ENCODE data around the gene NR3C2.

The NR3C2 gene

DNA sequence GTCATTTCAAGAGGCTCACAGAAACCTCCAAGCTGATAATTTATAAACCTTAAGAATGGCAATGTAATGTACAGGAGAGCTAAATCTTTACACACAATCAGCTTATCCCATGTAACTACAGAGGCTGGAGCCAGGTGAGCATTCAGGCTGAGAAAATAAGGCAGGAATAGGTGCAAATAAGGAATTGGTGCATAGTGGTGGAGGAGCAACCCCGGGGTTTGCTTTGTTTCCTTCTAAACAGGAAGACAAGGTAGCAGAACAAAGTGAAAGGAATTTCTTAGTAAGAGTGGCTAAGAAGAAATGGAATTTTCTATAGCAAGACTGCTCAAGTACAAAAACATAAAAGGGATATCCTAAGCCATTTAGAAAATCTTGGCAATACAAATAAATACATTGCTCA is 82.4 kb downstream of the NR3C2 start:
- no peaks in the 10 kb centered on the region for H3K36me3 ChIP-seq (ENCODE audit: insufficient read depth, low read length)
- H3K4me1 ChIP-seq (ENCODE audit: control insufficient read depth, insufficient read depth, low read length), result no peaks in the 10 kb centered on the region
- H3K4me2 ChIP-seq (ENCODE audit: low read length), result no peak overlapping the region
- H3K9ac ChIP-seq (ENCODE audit: low read depth, low read length), result no peak overlapping the region
- H3K4me3 ChIP-seq (ENCODE audit: low read length), result no peak overlapping the region
- H3K9me3 ChIP-seq (replicated peaks; ENCODE audit: low read length), result no peaks in the 10 kb centered on the region
- H3K27me3 ChIP-seq (ENCODE audit: control insufficient read depth, insufficient read depth, low read length), result no peaks in the 10 kb centered on the region

DNA sequence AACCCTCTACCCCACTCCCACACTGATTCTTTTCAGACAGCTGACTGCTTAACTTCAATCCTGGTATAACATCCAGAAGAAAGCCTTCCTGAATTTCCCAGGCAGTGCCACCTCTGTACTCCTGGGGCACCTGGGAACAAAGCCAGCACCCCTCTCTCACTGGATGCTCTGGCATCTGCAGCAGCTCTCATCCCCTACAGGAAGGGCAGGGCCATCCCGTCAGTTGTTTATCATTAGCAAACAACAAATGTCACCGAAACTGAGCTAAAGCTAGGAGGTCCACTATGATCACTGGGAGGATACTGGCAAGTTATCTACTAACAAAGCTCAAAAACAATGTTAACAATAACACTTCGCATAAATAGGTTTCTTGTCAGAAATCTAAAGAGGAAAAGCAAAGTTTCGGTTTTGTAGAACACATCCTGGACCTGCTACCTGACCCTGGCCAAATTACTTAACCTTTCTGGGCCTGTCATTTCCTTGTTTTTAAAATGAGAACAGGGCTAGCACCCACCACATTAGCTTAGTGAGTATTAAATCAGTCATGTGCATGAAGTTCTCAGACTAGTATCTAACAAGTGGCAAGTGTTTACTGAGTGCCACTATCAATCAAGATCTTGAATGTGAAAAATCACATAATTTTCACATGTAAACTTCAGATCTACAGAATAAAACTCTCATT is 86.6 kb downstream of the NR3C2 start:
- H3K27me3 ChIP-seq (ENCODE audit: control insufficient read depth, insufficient read depth, low read length), result no peaks in the 10 kb centered on the region
- H3K36me3 ChIP-seq (ENCODE audit: insufficient read depth, low read length), result no peaks in the 10 kb centered on the region
- no peak overlapping the region for H3K9ac ChIP-seq (ENCODE audit: low read depth, low read length)
- H3K9me3 ChIP-seq (replicated peaks; ENCODE audit: low read length), result no peaks in the 10 kb centered on the region
- no peaks in the 10 kb centered on the region for H3K4me1 ChIP-seq (ENCODE audit: control insufficient read depth, insufficient read depth, low read length)
- H3K4me2 ChIP-seq (ENCODE audit: low read length), result no peak overlapping the region
- H3K4me3 ChIP-seq (ENCODE audit: low read length), result no peak overlapping the region

DNA sequence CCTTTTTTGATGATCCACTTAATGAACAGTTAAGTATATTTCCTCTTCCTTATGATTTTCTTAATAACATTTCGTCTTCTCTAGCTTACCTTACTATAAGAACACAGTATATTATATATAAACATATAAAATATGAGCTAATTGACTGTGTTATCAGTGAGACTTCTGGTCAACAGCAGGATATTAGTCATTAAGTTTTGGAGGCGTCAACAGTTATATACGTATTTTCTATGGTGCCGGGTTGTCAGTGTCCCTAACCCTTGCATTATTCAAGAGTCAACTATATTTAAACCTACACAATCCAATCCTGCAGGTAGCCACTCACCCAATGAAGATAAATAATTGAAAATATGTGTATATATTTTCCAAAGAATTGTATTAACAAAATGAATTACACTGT is 88.0 kb downstream of the NR3C2 start:
- Histone ChIP-seq H3K4me2 (ENCODE audit: low read length) (no peak overlapping the region), H3K4me1 (ENCODE audit: control insufficient read depth, insufficient read depth, low read length) (no peaks in the 10 kb centered on the region), H3K36me3 (ENCODE audit: insufficient read depth, low read length) (no peaks in the 10 kb centered on the region), H3K9me3 (replicated peaks; ENCODE audit: low read length) (no peaks in the 10 kb centered on the region), H3K4me3 (ENCODE audit: low read length) (no peak overlapping the region), H3K27me3 (ENCODE audit: control insufficient read depth, insufficient read depth, low read length) (no peaks in the 10 kb centered on the region), H3K9ac (ENCODE audit: low read depth, low read length) (no peak overlapping the region)

DNA sequence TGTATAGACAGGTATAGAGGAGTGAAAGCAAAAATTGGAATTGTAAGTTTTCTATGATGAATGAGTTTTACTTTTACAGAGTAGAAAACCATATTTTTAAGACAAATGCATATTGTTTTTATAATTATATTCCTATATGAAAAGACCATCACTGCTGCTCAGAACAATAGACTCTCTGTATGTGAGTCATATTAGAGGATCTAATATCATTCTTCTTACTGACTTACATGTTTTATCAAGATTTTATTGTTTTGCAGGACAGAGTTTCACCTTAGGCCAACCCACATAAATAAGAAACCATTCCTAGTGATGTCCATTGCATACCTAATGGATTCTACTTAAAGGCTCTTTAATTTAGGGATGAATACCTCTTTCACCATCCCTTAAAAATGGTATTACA is 88.6 kb downstream of the NR3C2 start:
- Histone ChIP-seq H3K4me3 (ENCODE audit: low read length) (no peak overlapping the region), H3K36me3 (ENCODE audit: insufficient read depth, low read length) (no peaks in the 10 kb centered on the region), H3K9ac (ENCODE audit: low read depth, low read length) (no peak overlapping the region), H3K9me3 (replicated peaks; ENCODE audit: low read length) (no peaks in the 10 kb centered on the region), H3K4me1 (ENCODE audit: control insufficient read depth, insufficient read depth, low read length) (no peaks in the 10 kb centered on the region), H3K27me3 (ENCODE audit: control insufficient read depth, insufficient read depth, low read length) (no peaks in the 10 kb centered on the region), H3K4me2 (ENCODE audit: low read length) (no peak overlapping the region)

DNA sequence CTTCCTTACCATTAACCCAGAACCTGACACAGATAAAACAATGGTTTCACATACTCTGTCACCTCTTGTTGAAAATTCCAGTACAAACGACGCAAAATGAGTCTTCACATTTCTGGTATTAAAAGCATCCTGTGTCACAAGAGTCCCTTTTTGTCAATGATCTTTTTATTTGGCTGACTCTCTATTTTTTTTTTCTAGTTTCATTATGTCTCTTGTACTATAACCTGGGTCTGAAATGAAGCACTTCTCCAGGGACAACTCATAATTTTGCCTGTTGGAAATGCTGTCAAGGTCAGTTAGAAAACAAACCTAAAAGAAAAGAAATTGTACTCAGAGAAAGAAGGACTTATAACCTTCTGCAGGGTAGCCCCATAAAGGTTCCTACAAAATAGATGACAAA is 93.1 kb downstream of the NR3C2 start:
- Histone ChIP-seq H3K4me3 (ENCODE audit: low read length) (no peak overlapping the region), H3K36me3 (ENCODE audit: insufficient read depth, low read length) (no peaks in the 10 kb centered on the region), H3K4me1 (ENCODE audit: control insufficient read depth, insufficient read depth, low read length) (no peaks in the 10 kb centered on the region), H3K27me3 (ENCODE audit: control insufficient read depth, insufficient read depth, low read length) (no peaks in the 10 kb centered on the region), H3K9ac (ENCODE audit: low read depth, low read length) (no peak overlapping the region), H3K9me3 (replicated peaks; ENCODE audit: low read length) (no peaks in the 10 kb centered on the region), H3K4me2 (ENCODE audit: low read length) (no peak overlapping the region)

DNA sequence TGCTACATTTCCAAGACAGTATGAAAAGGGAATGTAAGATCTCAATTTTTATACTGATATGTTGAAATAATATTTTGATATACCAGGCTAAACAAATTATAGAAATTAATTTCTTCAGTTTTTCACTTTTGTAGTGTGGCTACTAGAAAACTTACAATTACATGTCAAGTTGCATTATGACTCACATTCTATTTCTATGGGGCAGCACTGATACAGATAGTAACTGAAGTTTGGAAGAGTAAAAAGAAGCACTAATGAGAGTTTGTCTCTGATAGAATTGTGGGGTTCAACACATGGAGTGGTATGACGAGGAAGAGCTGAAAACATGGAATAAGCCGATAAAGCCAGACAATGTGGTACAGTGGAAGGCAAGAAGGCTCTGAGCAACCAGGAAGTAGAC is 95.6 kb downstream of the NR3C2 start:
- Histone ChIP-seq H3K36me3 (ENCODE audit: insufficient read depth, low read length) (no peaks in the 10 kb centered on the region), H3K4me3 (ENCODE audit: low read length) (no peak overlapping the region), H3K9me3 (replicated peaks; ENCODE audit: low read length) (no peaks in the 10 kb centered on the region), H3K4me1 (ENCODE audit: control insufficient read depth, insufficient read depth, low read length) (no peaks in the 10 kb centered on the region), H3K27me3 (ENCODE audit: control insufficient read depth, insufficient read depth, low read length) (no peaks in the 10 kb centered on the region), H3K9ac (ENCODE audit: low read depth, low read length) (no peak overlapping the region), H3K4me2 (ENCODE audit: low read length) (no peak overlapping the region)

DNA sequence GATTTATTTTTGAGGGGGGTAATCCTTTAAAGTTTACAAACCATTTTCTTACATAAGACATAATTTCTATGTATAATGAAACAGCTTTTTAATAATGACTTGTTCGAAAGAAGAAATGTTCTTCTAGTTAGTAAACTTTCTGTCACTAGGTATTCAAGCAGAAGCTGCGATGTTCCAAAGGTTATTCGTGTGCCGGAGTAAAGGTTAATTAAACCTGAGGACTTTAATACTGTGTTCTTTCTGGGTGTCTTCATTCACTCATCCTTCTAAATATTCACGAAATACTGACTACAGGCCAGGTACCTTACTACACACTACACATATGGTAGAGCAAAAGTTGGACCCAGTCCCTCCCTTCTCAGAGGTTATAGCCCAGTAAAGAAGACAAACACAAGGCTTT is 96.7 kb downstream of the NR3C2 start:
- Histone ChIP-seq H3K4me3 (ENCODE audit: low read length) (no peak overlapping the region), H3K4me2 (ENCODE audit: low read length) (no peak overlapping the region), H3K36me3 (ENCODE audit: insufficient read depth, low read length) (no peaks in the 10 kb centered on the region), H3K27me3 (ENCODE audit: control insufficient read depth, insufficient read depth, low read length) (no peaks in the 10 kb centered on the region), H3K9me3 (replicated peaks; ENCODE audit: low read length) (no peaks in the 10 kb centered on the region), H3K4me1 (ENCODE audit: control insufficient read depth, insufficient read depth, low read length) (no peaks in the 10 kb centered on the region), H3K9ac (ENCODE audit: low read depth, low read length) (no peak overlapping the region)

DNA sequence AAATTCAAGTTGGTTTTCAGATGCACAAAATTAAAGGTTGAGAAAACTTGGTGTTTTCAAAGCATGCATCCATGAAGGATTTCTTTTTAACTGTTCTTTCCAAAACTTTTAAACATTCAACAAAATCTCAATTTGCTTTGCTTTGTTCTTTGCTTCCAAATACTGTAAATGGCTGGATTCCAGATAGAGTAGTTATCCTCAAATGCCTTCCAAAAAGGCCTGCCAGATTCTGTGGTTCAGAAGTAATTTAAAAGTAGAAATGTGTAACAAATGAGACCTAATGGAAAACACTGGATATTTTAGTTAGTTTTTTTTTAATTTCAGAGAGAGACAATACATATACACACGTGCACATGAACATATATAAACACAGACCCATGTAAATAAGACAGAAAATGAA is 97.3 kb downstream of the NR3C2 start:
- H3K36me3 ChIP-seq (ENCODE audit: insufficient read depth, low read length), result no peaks in the 10 kb centered on the region
- no peak overlapping the region for H3K9ac ChIP-seq (ENCODE audit: low read depth, low read length)
- no peak overlapping the region for H3K4me2 ChIP-seq (ENCODE audit: low read length)

DNA sequence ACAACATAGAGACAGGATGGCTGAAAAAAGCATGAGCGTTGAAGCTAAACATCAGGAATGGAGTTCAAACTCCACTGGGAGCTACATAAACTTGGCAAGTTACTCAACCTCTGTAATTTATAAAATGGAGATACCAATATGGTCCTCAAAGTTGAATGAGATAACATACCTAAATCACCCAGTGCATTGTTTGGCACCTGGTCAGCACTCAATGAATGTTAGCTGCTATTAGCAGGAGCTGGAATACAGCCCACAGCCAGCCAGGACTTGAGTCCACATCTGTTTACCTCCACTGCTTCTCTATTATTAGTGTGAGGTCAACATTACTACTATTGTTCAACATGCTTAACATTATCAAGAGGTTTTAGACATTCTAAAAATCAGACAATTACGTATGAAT is 97.9 kb downstream of the NR3C2 start:
- H3K36me3 ChIP-seq (ENCODE audit: insufficient read depth, low read length), result no peaks in the 10 kb centered on the region
- H3K9me3 ChIP-seq (replicated peaks; ENCODE audit: low read length), result no peaks in the 10 kb centered on the region
- no peak overlapping the region for H3K9ac ChIP-seq (ENCODE audit: low read depth, low read length)
- H3K27me3 ChIP-seq (ENCODE audit: control insufficient read depth, insufficient read depth, low read length), result no peaks in the 10 kb centered on the region
- H3K4me1 ChIP-seq (ENCODE audit: control insufficient read depth, insufficient read depth, low read length), result no peaks in the 10 kb centered on the region
- no peak overlapping the region for H3K4me3 ChIP-seq (ENCODE audit: low read length)
- H3K4me2 ChIP-seq (ENCODE audit: low read length), result no peak overlapping the region

More for the DNA sequence above, 97.3 kb downstream of the NR3C2 start:
- no peaks in the 10 kb centered on the region for H3K27me3 ChIP-seq (ENCODE audit: control insufficient read depth, insufficient read depth, low read length)
- no peak overlapping the region for H3K4me3 ChIP-seq (ENCODE audit: low read length)
- H3K4me1 ChIP-seq (ENCODE audit: control insufficient read depth, insufficient read depth, low read length), result no peaks in the 10 kb centered on the region
- H3K9me3 ChIP-seq (replicated peaks; ENCODE audit: low read length), result no peaks in the 10 kb centered on the region

DNA sequence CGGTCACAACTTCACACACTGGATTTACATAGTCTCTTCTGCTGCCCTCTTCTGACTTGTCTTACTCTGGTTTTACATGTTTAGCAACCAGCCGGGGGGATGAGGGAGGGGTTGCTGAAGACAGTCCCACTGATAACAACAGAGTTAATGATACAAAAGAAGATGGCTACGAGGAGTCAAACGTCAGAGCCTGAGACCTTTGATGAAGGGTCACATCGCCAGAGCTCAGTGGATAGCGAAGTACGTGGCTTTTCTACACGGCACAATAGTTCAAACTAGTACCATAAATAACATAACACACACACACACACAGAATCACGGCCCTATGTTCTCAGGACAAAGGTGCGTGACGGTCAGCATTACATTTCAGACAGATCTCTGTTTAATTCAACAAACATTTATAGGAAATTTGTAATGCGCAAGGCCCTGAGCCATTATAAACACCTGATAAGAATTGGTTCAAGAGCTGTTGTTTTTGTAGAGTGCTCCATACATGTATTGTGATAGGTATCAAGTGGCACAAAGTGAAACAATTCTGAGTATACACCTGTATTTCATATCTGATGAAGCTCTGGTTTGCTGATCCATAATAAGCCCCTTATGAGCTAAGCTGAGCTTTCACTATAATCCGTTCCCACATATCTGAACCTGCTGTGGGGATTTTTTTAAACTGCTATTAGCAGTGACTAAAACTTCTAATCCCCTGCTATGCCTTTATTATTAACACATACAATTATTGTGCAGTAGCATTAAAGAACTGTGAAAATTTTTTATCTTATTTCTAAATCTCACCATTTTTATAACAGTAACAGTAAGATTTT is 100.0 kb downstream of the NR3C2 start:
- Histone ChIP-seq H3K9me3 (replicated peaks; ENCODE audit: low read length) (no peaks in the 10 kb centered on the region), H3K4me1 (ENCODE audit: control insufficient read depth, insufficient read depth, low read length) (no peaks in the 10 kb centered on the region), H3K36me3 (ENCODE audit: insufficient read depth, low read length) (no peaks in the 10 kb centered on the region), H3K4me3 (ENCODE audit: low read length) (no peak overlapping the region), H3K4me2 (ENCODE audit: low read length) (no peak overlapping the region), H3K9ac (ENCODE audit: low read depth, low read length) (no peak overlapping the region), H3K27me3 (ENCODE audit: control insufficient read depth, insufficient read depth, low read length) (no peaks in the 10 kb centered on the region)

DNA sequence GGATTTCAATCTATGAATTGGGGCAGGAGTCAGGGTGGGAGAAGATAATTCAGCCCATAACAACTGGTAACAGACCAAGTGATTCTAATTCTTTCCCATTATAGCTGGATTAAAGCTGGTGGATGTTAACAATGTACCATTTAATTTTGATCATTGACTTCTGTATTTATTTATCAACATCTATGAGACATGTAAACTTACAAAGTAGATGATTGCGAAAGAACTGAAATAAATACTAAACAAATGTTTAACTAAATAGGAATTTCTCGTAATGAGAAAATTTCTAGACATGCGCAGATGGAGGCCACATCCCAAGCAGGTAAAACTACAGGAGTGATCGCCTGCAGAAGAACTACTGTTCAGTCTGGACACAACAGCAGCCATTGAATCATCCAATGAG is 107.1 kb downstream of the NR3C2 start:
- Histone ChIP-seq H3K4me3 (ENCODE audit: low read length) (no peak overlapping the region), H3K9me3 (replicated peaks; ENCODE audit: low read length) (no peaks in the 10 kb centered on the region), H3K27me3 (ENCODE audit: control insufficient read depth, insufficient read depth, low read length) (no peaks in the 10 kb centered on the region), H3K9ac (ENCODE audit: low read depth, low read length) (no peak overlapping the region), H3K36me3 (ENCODE audit: insufficient read depth, low read length) (no peaks in the 10 kb centered on the region), H3K4me1 (ENCODE audit: control insufficient read depth, insufficient read depth, low read length) (no peaks in the 10 kb centered on the region), H3K4me2 (ENCODE audit: low read length) (no peak overlapping the region)

DNA sequence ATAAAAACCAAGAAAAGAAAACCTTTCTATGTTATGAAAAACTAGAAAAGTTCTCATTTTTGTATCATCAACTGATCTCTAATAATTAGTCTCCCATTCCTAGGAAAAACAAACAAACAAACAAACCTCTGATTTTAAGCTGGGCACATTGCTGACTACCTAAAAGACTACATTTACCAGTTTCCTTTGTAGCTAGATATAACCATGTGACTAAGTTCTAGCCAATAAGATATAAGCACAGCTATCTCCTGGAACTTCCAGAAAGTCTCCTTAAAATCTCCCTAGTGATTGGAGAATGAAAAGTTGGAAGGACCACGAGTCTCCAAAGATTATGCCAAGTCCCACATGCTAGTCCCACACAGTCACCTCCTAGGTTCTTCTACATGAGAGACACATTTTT is 108.9 kb downstream of the NR3C2 start:
- H3K36me3 ChIP-seq (ENCODE audit: insufficient read depth, low read length), result no peaks in the 10 kb centered on the region
- no peak overlapping the region for H3K9ac ChIP-seq (ENCODE audit: low read depth, low read length)
- H3K4me2 ChIP-seq (ENCODE audit: low read length), result no peak overlapping the region
- H3K4me3 ChIP-seq (ENCODE audit: low read length), result no peak overlapping the region
- H3K27me3 ChIP-seq (ENCODE audit: control insufficient read depth, insufficient read depth, low read length), result no peaks in the 10 kb centered on the region
- H3K4me1 ChIP-seq (ENCODE audit: control insufficient read depth, insufficient read depth, low read length), result no peaks in the 10 kb centered on the region
- H3K9me3 ChIP-seq (replicated peaks; ENCODE audit: low read length), result no peaks in the 10 kb centered on the region

Data from skeletal muscle satellite cell (primary cell).